PC-3 (cell line): Measurements from ENCODE around the gene ADAMTSL1. TPM values are rescaled to one million over a fixed set of nuclear protein-coding genes. Genes with fewer than 3 reads are reported as not detected.

ENCODE experiments used
- ATAC-seq: fragments of 200-7000 bp; cut with Tn5 transposase; 2 replicates; pipeline ENCODE4 v1.9.1; 2020; ENCODE audit warnings: mild to moderate bottlenecking, moderate library complexity
- BruUV-seq: library from RNA; stranded (reverse); fragments of 400-500 nt; replicated peaks from 2 replicates; lab custom pipeline; 2021; lab: Mats Ljungman, UMichigan
- CTCF ChIA-PET: fragments of 300-600 bp; sonication (Branson Sonifier 250); formaldehyde crosslinking; loops from one replicate; lab custom pipeline; 2022; ENCODE audit warnings: antibody characterized with exemption; lab: Charles Lee
- POLR2A ChIA-PET: fragments of 300-600 bp; sonication (Branson Sonifier 250); formaldehyde crosslinking; loops from one replicate; lab custom pipeline; 2022; ENCODE audit warnings: antibody characterized with exemption; ENCODE audit not compliant: unreplicated experiment; lab: Charles Lee
- DNase-seq: peaks from one replicate; pipeline ENCODE4 v3.0.0-alpha.2; 2015
- H2AFZ ChIP-seq: fragments of 300-600 bp; sonication (generic); 2 replicates; pipeline ENCODE4 v1.6.0; 2016; ENCODE audit warnings: antibody characterized with exemption, low read length
- H3F3A ChIP-seq: fragments of 300-600 bp; sonication (generic); one replicate; pipeline ENCODE4 v1.6.0; 2017; ENCODE audit warnings: antibody characterized with exemption, low read length, control low read depth, mild to moderate bottlenecking; ENCODE audit not compliant: unreplicated experiment
- H3K27ac ChIP-seq: fragments of 300-600 bp; sonication (generic); 2 replicates; pipeline ENCODE4 v1.5.1; 2016; ENCODE audit warnings: mild to moderate bottlenecking, low read length
- H3K27me3 ChIP-seq: fragments of 300-600 bp; sonication (generic); 2 replicates; pipeline ENCODE4 v1.6.1; 2016; ENCODE audit warnings: low read length, mixed read lengths
- H3K36me3 ChIP-seq: fragments of 300-600 bp; sonication (generic); 2 replicates; pipeline ENCODE4 v1.6.1; 2016; ENCODE audit warnings: low read depth, mixed run types, low read length, mixed read lengths
- H3K4me1 ChIP-seq: fragments of 300-600 bp; sonication (generic); 2 replicates; pipeline ENCODE4 v1.5.1; 2016; ENCODE audit warnings: low read length; ENCODE audit not compliant: insufficient read depth
- H3K4me2 ChIP-seq: fragments of 300-600 bp; sonication (generic); 2 replicates; pipeline ENCODE4 v1.6.0; 2016; ENCODE audit warnings: low read length
- H3K4me3 ChIP-seq: fragments of 300-600 bp; sonication (generic); 2 replicates; pipeline ENCODE4 v1.5.1; 2016; ENCODE audit warnings: mild to moderate bottlenecking, low read length, mixed read lengths
- H3K79me2 ChIP-seq: fragments of 300-600 bp; sonication (generic); 2 replicates; pipeline ENCODE4 v1.6.1; 2017; ENCODE audit warnings: low read length, mixed read lengths
- H3K9ac ChIP-seq: fragments of 300-600 bp; sonication (generic); 2 replicates; pipeline ENCODE4 v1.6.0; 2016; ENCODE audit warnings: mild to moderate bottlenecking, low read length
- H3K9me2 ChIP-seq: fragments of 300-600 bp; sonication (generic); replicated peaks from 2 replicates; pipeline ENCODE4 v1.6.1; 2016; ENCODE audit warnings: mixed run types, low read length, mixed read lengths
- H3K9me3 ChIP-seq: fragments of 300-600 bp; sonication (generic); 2 replicates; pipeline ENCODE4 v1.6.1; 2016; ENCODE audit warnings: low read length, mixed read lengths
- H4K20me1 ChIP-seq: fragments of 300-600 bp; sonication (generic); 2 replicates; pipeline ENCODE4 v1.6.1; 2016; ENCODE audit warnings: low read length, mixed read lengths
- CTCF ChIP-seq: fragments of 300-600 bp; sonication (generic); conservative IDR thresholded peaks from 2 replicates; pipeline ENCODE4 v1.5.1; 2017; ENCODE audit warnings: antibody characterized with exemption, low read depth, mild to moderate bottlenecking, low read length
- EZH2 ChIP-seq: fragments of 300-600 bp; sonication (generic); IDR thresholded peaks from one replicate; pipeline ENCODE4 v1.6.1; 2017; ENCODE audit warnings: antibody characterized with exemption, mild to moderate bottlenecking, low read length; ENCODE audit not compliant: unreplicated experiment
- EZH2phosphoT487 ChIP-seq: fragments of 300-600 bp; sonication (generic); IDR thresholded peaks from 2 replicates; pipeline ENCODE4 v1.6.1; 2018; ENCODE audit warnings: mild to moderate bottlenecking, antibody characterized with exemption, low read length, borderline replicate concordance
- intact Hi-C: fragments of 100-400 bp; cut with micrococcal nuclease; formaldehyde crosslinking; loops from 2 replicates; pipeline ENCODE4 v1.9.0; 2023
- total RNA-seq: library from RNA; depleted of rRNA; stranded (reverse); fragments of >200 nt; gene quantifications from 2 replicates; pipeline ENCODE4 v1.2.3, GENCODE V29; 2014

Gene ADAMTSL1
- total RNA-seq, 1 experiment from 2014 or later: 0.26 TPM

- no peak overlapping the region for H3K27ac ChIP-seq
- no peak overlapping the region for H3K4me3 ChIP-seq
- H3K9me2 ChIP-seq: no peaks in the 10 kb centered on the region
- H4K20me1 ChIP-seq: no peaks in the 10 kb centered on the region
- H3K27me3 ChIP-seq: no peaks in the 10 kb centered on the region
- no peaks in the 10 kb centered on the region for H3F3A ChIP-seq
- ChIA-PET POLR2A (no interaction called here), CTCF (no interaction called here)
- no peaks in the 10 kb centered on the region for H3K79me2 ChIP-seq
- H3K9me3 ChIP-seq: no peaks in the 10 kb centered on the region
- no peak for ATAC-seq
- no peak overlapping the region for H3K4me2 ChIP-seq
- no peak for TF ChIP-seq CTCF
- TF ChIP-seq EZH2: no peak
- TF ChIP-seq EZH2phosphoT487: no peak
- intact Hi-C loops: no loop called here
- no TSS peak for BruUV-seq
- no peak for DNase-seq
- H2AFZ ChIP-seq: no peak overlapping the region
- H3K4me1 ChIP-seq: no peaks in the 10 kb centered on the region
- no peaks in the 10 kb centered on the region for H3K36me3 ChIP-seq
- H3K9ac ChIP-seq: no peak overlapping the region
These were observed 301.3 kb downstream of the ADAMTSL1 start for GRCh38 chr9:18775241-18775640.

GRCh38 chr9:18775930-18776329 lies 302.0 kb downstream of the ADAMTSL1 start:
- no peaks in the 10 kb centered on the region for H3K36me3 ChIP-seq
- no peak overlapping the region for H3K4me2 ChIP-seq
- no peaks in the 10 kb centered on the region for H3F3A ChIP-seq
- intact Hi-C loops: no loop called here
- ChIA-PET CTCF (no interaction called here), POLR2A (no interaction called here)
- DNase-seq: no peak
- H4K20me1 ChIP-seq: no peaks in the 10 kb centered on the region
- no peak overlapping the region for H2AFZ ChIP-seq
- no peak for ATAC-seq
- H3K79me2 ChIP-seq: no peaks in the 10 kb centered on the region
- no peak for TF ChIP-seq EZH2
- TF ChIP-seq CTCF: no peak
- TF ChIP-seq EZH2phosphoT487: no peak
- no peak overlapping the region for H3K4me3 ChIP-seq
- no peaks in the 10 kb centered on the region for H3K9me3 ChIP-seq
- no peaks in the 10 kb centered on the region for H3K4me1 ChIP-seq
- no peaks in the 10 kb centered on the region for H3K9me2 ChIP-seq
- BruUV-seq: no TSS peak
- no peaks in the 10 kb centered on the region for H3K27me3 ChIP-seq
- H3K9ac ChIP-seq: no peak overlapping the region
- no peak overlapping the region for H3K27ac ChIP-seq

- Histone ChIP-seq H3K36me3 (no peaks in the 10 kb centered on the region), H3F3A (no peaks in the 10 kb centered on the region), H3K27me3 (no peaks in the 10 kb centered on the region), H2AFZ (no peak overlapping the region), H3K4me1 (no peaks in the 10 kb centered on the region), H4K20me1 (no peaks in the 10 kb centered on the region), H3K4me3 (no peak overlapping the region), H3K9me3 (no peaks in the 10 kb centered on the region), H3K79me2 (no peaks in the 10 kb centered on the region), H3K4me2 (no peak overlapping the region), H3K9me2 (no peaks in the 10 kb centered on the region), H3K9ac (no peak overlapping the region), H3K27ac (no peak overlapping the region)
- CTCF ChIA-PET: no interaction called here
- BruUV-seq: no TSS peak
- DNase-seq (no peak), ATAC-seq (no peak)
- TF ChIP-seq CTCF: no peak
- TF ChIP-seq EZH2: no peak
- TF ChIP-seq EZH2phosphoT487: no peak
- POLR2A ChIA-PET: no interaction called here
- intact Hi-C loops: no loop called here
These were observed 303.2 kb downstream of the ADAMTSL1 start for GRCh38 chr9:18776836-18777820.
